KOPT-K1 (cell line): ENCODE data around the gene ADCY2.

ENCODE experiments used
- H3K27ac ChIP-seq: fragments of 200-600 bp; sonication (generic); 2 replicates; pipeline ENCODE4 v1.5.1; 2016; ENCODE audit warnings: antibody characterized with exemption, mild to moderate bottlenecking, low read depth, low read length; ENCODE audit not compliant: poor library complexity, severe bottlenecking
- H3K36me3 ChIP-seq: fragments of 200-600 bp; sonication (generic); 2 replicates; pipeline ENCODE4 v1.5.1; 2017; ENCODE audit warnings: antibody characterized with exemption, mild to moderate bottlenecking, low read length, moderate library complexity; ENCODE audit not compliant: insufficient read depth
- H3K9me3 ChIP-seq: fragments of 200-600 bp; sonication (generic); 2 replicates; pipeline ENCODE4 v1.5.1; 2017; ENCODE audit warnings: antibody characterized with exemption, low read length, mild to moderate bottlenecking; ENCODE audit not compliant: insufficient read depth, poor library complexity, severe bottlenecking

ADCY2 gene

GRCh38 chr5:7446913-7447312 lies 51.0 kb downstream of the ADCY2 start:
- H3K36me3 ChIP-seq: no peaks in the 10 kb centered on the region
- no peaks in the 10 kb centered on the region for H3K9me3 ChIP-seq

DNA sequence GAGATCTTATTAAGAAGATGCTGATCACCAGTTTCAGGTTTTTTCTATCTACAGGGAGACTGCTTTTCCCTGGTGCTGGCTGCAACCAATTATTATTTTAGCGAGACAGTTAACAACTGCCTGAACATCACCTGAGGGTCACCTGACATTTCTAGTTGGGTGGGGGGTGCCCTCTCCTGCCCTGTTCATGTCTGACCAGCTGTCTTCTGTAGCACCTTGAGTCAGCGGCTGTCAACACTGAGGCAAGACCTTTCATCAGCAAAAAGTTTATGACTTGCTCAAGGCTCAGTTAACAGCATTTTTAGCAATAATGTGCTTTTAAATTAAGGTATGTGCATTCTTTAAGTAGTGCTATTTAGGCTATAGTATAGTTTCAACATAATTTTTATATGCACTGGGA lies 58.0 kb downstream of the ADCY2 start:
- no peaks in the 10 kb centered on the region for H3K36me3 ChIP-seq
- no peak overlapping the region for H3K27ac ChIP-seq
- H3K9me3 ChIP-seq: no peaks in the 10 kb centered on the region

More at GRCh38 chr5:7446913-7447312, 51.0 kb downstream of the ADCY2 start:
- H3K27ac ChIP-seq: no peak overlapping the region

DNA sequence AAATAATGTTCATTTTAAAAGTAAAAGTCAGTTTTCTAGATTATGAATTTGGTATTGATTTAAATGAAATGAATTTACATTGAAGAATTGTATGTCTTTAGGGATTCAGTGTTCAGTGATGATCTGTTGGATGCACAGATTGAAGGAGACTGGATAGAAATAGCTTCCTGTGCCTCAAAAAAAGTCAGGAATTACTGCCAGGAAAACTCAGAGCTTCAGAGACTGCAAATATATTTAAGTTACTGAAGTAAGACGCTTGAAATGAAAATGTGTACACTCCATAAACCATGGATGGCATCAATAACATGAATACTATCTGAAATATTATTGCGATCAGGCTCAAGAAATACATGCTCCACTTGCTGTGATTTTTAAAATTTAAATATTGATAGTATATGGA lies 60.3 kb downstream of the ADCY2 start:
- H3K36me3 ChIP-seq: no peaks in the 10 kb centered on the region

GRCh38 chr5:7461371-7461770 lies 65.4 kb downstream of the ADCY2 start:
- Histone ChIP-seq H3K36me3 (no peaks in the 10 kb centered on the region), H3K27ac (no peak overlapping the region), H3K9me3 (no peaks in the 10 kb centered on the region)

More for the DNA sequence above, 60.3 kb downstream of the ADCY2 start:
- Histone ChIP-seq H3K27ac (no peak overlapping the region), H3K9me3 (no peaks in the 10 kb centered on the region)

- Histone ChIP-seq H3K36me3 (no peaks in the 10 kb centered on the region), H3K9me3 (no peaks in the 10 kb centered on the region), H3K27ac (no peak overlapping the region)
Observed at GRCh38 chr5:7462758-7463157, 66.8 kb downstream of the ADCY2 start.

DNA sequence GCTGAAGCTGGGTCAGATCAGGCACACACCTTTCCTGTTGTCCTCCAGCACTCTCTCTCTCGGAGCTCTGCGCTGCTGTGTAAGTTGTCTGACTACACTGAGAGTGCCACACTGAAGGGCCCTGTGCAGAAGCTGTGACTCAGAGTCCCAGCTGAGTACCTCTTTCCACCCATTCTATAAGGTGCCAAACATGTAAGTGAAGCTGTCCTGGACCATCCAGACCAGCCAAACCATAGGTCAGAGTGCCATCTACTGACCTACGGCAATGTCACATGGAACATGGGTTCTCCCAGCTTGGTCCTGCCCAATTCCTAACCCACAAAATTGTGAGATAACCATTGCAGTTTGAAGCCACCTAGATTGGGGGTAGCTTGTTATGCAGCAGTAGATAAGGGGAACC lies 68.2 kb downstream of the ADCY2 start:
- H3K27ac ChIP-seq: no peak overlapping the region
- H3K36me3 ChIP-seq: no peaks in the 10 kb centered on the region
- H3K9me3 ChIP-seq: no peaks in the 10 kb centered on the region

DNA sequence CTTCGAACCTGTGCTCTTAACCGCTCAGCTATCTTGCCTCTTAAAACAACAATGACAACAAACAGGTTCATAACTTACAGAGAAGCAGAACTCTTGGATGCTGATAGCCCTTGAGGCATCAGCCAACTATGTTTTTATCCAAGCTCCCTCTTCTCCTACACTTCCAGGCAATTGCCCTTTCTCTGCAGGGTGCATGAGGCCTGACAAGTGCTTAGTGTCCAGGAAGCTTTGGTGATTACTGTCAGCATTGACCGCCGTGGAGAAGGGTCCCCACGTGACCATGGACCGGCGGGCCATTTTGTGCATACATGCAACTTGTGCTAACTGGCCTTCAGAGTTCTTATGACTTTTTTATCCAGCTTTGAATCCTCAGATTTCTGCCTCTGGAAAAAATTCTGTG lies 71.2 kb downstream of the ADCY2 start:
- H3K9me3 ChIP-seq: peaks cover 4% of the 10 kb centered on the region
- H3K27ac ChIP-seq: no peak overlapping the region
- H3K36me3 ChIP-seq: no peaks in the 10 kb centered on the region

DNA sequence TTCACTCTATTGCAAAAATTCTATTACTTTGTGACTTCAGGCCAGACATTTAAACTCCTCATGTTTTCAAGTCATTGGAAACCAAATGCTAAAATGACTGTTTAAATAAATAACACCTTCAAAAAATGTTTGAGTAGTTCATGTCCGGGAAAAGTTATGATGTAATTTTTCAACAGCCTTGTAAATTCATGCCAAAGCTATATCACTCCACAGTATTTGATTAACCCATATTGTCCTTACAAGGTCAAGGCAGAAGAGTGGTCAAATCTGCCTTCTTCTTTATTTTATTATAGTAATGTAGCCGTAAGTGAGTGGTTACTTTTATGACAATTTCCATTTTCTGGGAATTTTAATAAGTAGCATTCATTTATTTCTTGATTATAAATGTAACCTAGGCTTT lies 72.8 kb downstream of the ADCY2 start:
- Histone ChIP-seq H3K9me3 (peaks cover 9% of the 10 kb centered on the region), H3K27ac (no peak overlapping the region), H3K36me3 (no peaks in the 10 kb centered on the region)

DNA sequence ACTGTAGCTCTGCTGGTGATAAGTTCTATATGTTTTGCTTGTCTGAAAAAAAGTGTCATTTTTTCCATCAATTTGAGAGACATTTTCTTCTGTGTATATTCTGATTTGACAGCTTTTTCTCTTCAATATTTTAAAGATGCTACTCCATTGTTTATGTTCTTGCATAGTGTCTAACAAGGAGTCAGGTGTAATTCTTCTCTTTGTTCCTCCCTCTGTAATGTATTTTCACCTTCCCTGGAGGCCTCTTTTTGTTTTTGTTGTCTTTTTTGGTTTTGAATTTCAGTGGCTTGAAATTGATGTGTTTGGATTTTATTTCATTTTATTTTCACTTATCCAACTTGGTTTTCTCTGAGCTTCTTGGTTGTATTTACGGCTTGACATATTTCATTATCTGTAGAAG lies 75.8 kb downstream of the ADCY2 start:
- peaks cover 9% of the 10 kb centered on the region for H3K9me3 ChIP-seq
- H3K36me3 ChIP-seq: no peaks in the 10 kb centered on the region
- no peak overlapping the region for H3K27ac ChIP-seq

GRCh38 chr5:7473115-7473514 lies 77.2 kb downstream of the ADCY2 start:
- Histone ChIP-seq H3K9me3 (peaks cover 9% of the 10 kb centered on the region), H3K36me3 (no peaks in the 10 kb centered on the region), H3K27ac (no peak overlapping the region)

DNA sequence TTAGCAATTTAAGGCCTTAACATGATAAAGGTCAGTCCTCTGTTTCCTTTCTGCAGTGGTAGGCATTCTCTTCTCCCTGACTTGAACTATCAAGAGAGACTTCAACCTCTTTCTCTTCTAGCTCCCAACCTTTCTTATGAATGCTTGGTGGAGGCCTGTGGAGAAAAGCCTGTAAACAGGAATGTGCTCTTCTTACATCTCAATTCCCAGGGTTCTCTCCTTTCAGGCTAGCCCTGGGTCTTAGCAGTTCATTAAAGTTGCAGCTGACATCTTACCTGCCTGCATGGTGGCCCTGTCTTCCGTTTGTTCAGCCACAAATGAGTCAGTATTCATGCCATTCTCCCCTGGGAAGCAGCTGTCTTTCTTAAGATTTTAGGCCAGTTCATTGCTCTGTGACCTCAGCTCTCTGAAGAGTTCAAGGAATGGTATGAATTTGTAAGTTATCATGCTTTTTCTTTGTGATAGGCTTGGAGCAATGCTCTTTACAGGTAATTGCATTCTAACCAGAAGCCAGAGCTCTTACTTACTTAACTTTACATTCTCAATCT lies 77.8 kb downstream of the ADCY2 start:
- Histone ChIP-seq H3K9me3 (peaks cover 9% of the 10 kb centered on the region), H3K36me3 (no peaks in the 10 kb centered on the region), H3K27ac (no peak overlapping the region)

DNA sequence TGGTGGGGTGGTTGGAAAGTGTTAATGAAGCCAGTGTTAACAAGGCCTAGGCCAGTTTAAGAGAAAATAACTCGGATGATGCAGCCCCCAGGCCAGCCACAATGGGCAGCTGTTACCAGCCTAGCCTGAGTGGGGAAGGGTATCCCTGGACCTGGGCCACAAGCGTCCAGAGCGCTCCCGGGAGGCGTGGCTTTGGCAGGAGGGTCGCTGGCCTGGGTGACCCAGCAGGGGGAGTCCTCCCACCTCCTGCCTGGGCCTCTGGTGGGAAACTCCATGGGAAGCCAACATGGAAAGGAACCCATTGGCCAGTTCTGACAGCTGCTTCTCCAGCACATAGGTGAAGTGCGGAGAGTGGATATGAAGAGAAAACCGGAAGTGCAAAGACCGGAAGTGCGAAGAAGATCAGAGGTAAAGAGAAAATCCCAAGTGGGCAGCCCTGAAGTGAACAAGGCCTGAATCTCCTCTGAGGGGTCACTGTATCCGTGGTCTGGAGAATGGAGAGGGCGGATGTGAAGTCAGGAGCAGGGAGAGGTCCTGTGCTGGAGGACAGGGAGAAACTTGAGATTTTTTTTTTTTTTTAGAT lies 79.0 kb downstream of the ADCY2 start:
- Histone ChIP-seq H3K27ac (no peak overlapping the region), H3K36me3 (no peaks in the 10 kb centered on the region), H3K9me3 (peaks cover 9% of the 10 kb centered on the region)

DNA sequence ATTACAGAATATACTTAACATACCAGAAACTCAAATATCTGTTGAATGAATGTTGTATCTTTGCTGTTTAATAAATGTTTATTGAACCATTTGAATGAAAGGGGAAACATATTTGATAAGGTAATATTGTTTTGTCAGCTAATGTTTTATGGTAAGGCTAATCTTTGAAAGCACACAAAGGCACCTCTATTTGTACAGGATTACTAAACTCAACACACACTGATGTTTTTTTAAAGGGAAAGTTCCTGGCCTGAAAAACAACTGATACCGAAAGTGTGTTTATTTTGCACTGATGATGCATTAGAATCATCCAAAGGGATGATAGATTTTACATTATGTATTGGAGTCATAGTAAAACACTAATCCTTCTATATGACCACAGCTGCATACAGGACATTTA lies 82.5 kb downstream of the ADCY2 start:
- no peaks in the 10 kb centered on the region for H3K9me3 ChIP-seq
- no peaks in the 10 kb centered on the region for H3K36me3 ChIP-seq
- H3K27ac ChIP-seq: no peak overlapping the region

- H3K27ac ChIP-seq: no peak overlapping the region
- H3K9me3 ChIP-seq: peaks cover 5% of the 10 kb centered on the region
- no peaks in the 10 kb centered on the region for H3K36me3 ChIP-seq
Observed at GRCh38 chr5:7488734-7489133, 92.8 kb downstream of the ADCY2 start.

- no peaks in the 10 kb centered on the region for H3K36me3 ChIP-seq
- peaks cover 5% of the 10 kb centered on the region for H3K9me3 ChIP-seq
- H3K27ac ChIP-seq: no peak overlapping the region
Observed at GRCh38 chr5:7492371-7492770, 96.4 kb downstream of the ADCY2 start.

GRCh38 chr5:7493081-7493480 lies 97.1 kb downstream of the ADCY2 start:
- Histone ChIP-seq H3K36me3 (no peaks in the 10 kb centered on the region), H3K9me3 (peaks cover 5% of the 10 kb centered on the region), H3K27ac (no peak overlapping the region)
